K562 (cell line): ENCODE data around the gene NKAPL. TPM values are rescaled to one million over a fixed set of nuclear protein-coding genes. Genes with fewer than 3 reads are reported as not detected.

Experiments
- ARID1B ChIP-seq: fragments of 450-650 bp; IDR thresholded peaks from 2 replicates; pipeline ENCODE4 v1.6.1; 2016; ENCODE audit warnings: antibody characterized with exemption, mild to moderate bottlenecking, inconsistent platforms
- CC2D1A ChIP-seq: fragments of 450-650 bp; IDR thresholded peaks from 2 replicates; pipeline ENCODE4 v1.6.1; 2017; ENCODE audit warnings: mild to moderate bottlenecking
- CHAMP1 ChIP-seq: fragments of 450-650 bp; IDR thresholded peaks from 2 replicates; pipeline ENCODE4 v1.6.1; 2016; ENCODE audit warnings: mild to moderate bottlenecking
- CREM ChIP-seq: IDR thresholded peaks from 2 replicates; pipeline ENCODE4 v1.6.1; 2014; ENCODE audit warnings: antibody characterized with exemption, low read depth
- DACH1 ChIP-seq: fragments of 450-650 bp; IDR thresholded peaks from 2 replicates; pipeline ENCODE4 v1.6.1; 2018; ENCODE audit not compliant: partially characterized antibody
- DIDO1 ChIP-seq: fragments of 450-650 bp; IDR thresholded peaks from 2 replicates; pipeline ENCODE4 v1.6.1; 2016; ENCODE audit warnings: low read depth, missing biosample characterization, missing genetic modification characterization
- E2F3 ChIP-seq: fragments of 250-450 bp; sonication (Bioruptor Pico); IDR thresholded peaks from 2 replicates; pipeline ENCODE4 v1.4.0; 2020; ENCODE audit warnings: mild to moderate bottlenecking
- EHMT2 ChIP-seq: fragments of 450-650 bp; IDR thresholded peaks from 2 replicates; pipeline ENCODE4 v1.6.1; 2018; ENCODE audit warnings: antibody characterized with exemption
- FOXK1 ChIP-seq: sonication (generic); formaldehyde crosslinking; IDR thresholded peaks from 2 replicates; pipeline ENCODE4 v1.8.0; 2022; ENCODE audit warnings: missing genetic modification reagents, mild to moderate bottlenecking, borderline replicate concordance
- GABPB1 ChIP-seq: sonication (generic); formaldehyde crosslinking; IDR thresholded peaks from 2 replicates; pipeline ENCODE4 v1.8.0; 2022; ENCODE audit warnings: mild to moderate bottlenecking, missing genetic modification reagents
- HDAC3 ChIP-seq: fragments of 450-650 bp; IDR thresholded peaks from 2 replicates; pipeline ENCODE4 v1.6.1; 2018; ENCODE audit warnings: borderline replicate concordance, mild to moderate bottlenecking, moderate library complexity; ENCODE audit not compliant: partially characterized antibody
- JUND ChIP-seq, 2 experiments: IDR thresholded peaks; 2 replicates in 1 of 2; 3 replicates in 1 of 2; pipeline ENCODE4 v1.6.1; 2011; ENCODE audit warnings: borderline replicate concordance in 2 of 2, low read depth in 2 of 2, low read length in 2 of 2, improper control_type of control experiment in 1 of 2, missing biosample characterization in 1 of 2, missing genetic modification characterization in 1 of 2, missing genetic modification reagents in 1 of 2
- KDM5B ChIP-seq: fragments of 200-600 bp; sonication (generic); IDR thresholded peaks from 2 replicates; pipeline ENCODE4 v1.6.1; 2012; ENCODE audit warnings: low read depth, mild to moderate bottlenecking, moderate library complexity, low read length, control low read depth, inconsistent platforms; ENCODE audit not compliant: insufficient replicate concordance
- MTA2 ChIP-seq: fragments of 450-650 bp; IDR thresholded peaks from 2 replicates; pipeline ENCODE4 v1.6.1; 2016; ENCODE audit warnings: low read depth
- POLR3A ChIP-seq: IDR thresholded peaks from 2 replicates; pipeline ENCODE4 v1.6.1; 2011; ENCODE audit warnings: borderline replicate concordance, mild to moderate bottlenecking, moderate library complexity; ENCODE audit not compliant: insufficient read length, insufficient read depth; ENCODE audit errors: extremely low read depth
- PTBP1 ChIP-seq: fragments of 200-400 bp; formaldehyde crosslinking; IDR thresholded peaks from 2 replicates; pipeline ENCODE4 v1.6.1; 2017; ENCODE audit warnings: low read depth, low read length
- RAD51 ChIP-seq: fragments of 450-650 bp; IDR thresholded peaks from 2 replicates; pipeline ENCODE4 v1.7.1; 2016; ENCODE audit warnings: low read depth, mild to moderate bottlenecking, borderline replicate concordance
- SMARCC2 ChIP-seq: fragments of 450-650 bp; IDR thresholded peaks from 2 replicates; pipeline ENCODE4 v1.6.1; 2017; ENCODE audit warnings: antibody characterized with exemption, moderate library complexity, mild to moderate bottlenecking, low read depth
- TBP ChIP-seq: optimal IDR thresholded peaks from 2 replicates; pipeline ENCODE3; 2011; ENCODE audit warnings: low read depth, low read length, improper control_type of control experiment
- TCF3 ChIP-seq: sonication (generic); formaldehyde crosslinking; IDR thresholded peaks from 2 replicates; pipeline ENCODE4 v1.4.0; 2020; ENCODE audit warnings: mild to moderate bottlenecking, missing genetic modification reagents
- TCF7L2 ChIP-seq: fragments of 150-350 bp; IDR thresholded peaks from 2 replicates; pipeline ENCODE4 v1.6.1; 2016; ENCODE audit warnings: low read depth, mild to moderate bottlenecking, low read length, moderate library complexity
- YY1 ChIP-seq, 3 experiments: IDR thresholded peaks; 2 replicates each; pipeline ENCODE4 v1.6.1; 2011; ENCODE audit warnings: low read length in 2 of 3, mild to moderate bottlenecking in 2 of 3, moderate library complexity in 2 of 3, borderline replicate concordance in 1 of 3, control low read depth in 1 of 3, low read depth in 1 of 3; ENCODE audit not compliant: insufficient read depth in 3 of 3, insufficient replicate concordance in 2 of 3, control insufficient read depth in 1 of 3, insufficient read length in 1 of 3; ENCODE audit errors: extremely low read depth in 1 of 3
- ZNF134 ChIP-seq: fragments of 250-450 bp; sonication (Bioruptor Pico); conservative IDR thresholded peaks from 2 replicates; pipeline ENCODE4 v1.4.0; 2020
- ZNF232 ChIP-seq: sonication (generic); formaldehyde crosslinking; IDR thresholded peaks from 2 replicates; pipeline ENCODE4 v1.8.0; 2022; ENCODE audit warnings: mild to moderate bottlenecking, missing genetic modification reagents
- ZNF707 ChIP-seq: fragments of 250-450 bp; sonication (Bioruptor Pico); conservative IDR thresholded peaks from 2 replicates; pipeline ENCODE4 v1.8.0; 2022; ENCODE audit warnings: inconsistent platforms, mild to moderate bottlenecking, moderate library complexity
- ZNF785 ChIP-seq: fragments of 250-450 bp; sonication (Bioruptor Pico); IDR thresholded peaks from 2 replicates; pipeline ENCODE4 v1.4.0; 2020; ENCODE audit warnings: mild to moderate bottlenecking
- ZSCAN32 ChIP-seq: fragments of 450-650 bp; formaldehyde crosslinking; IDR thresholded peaks from 2 replicates; pipeline ENCODE4 v1.4.0; 2020; ENCODE audit warnings: mild to moderate bottlenecking, moderate library complexity
- polyA plus RNA-seq, 8 experiments: library from polyadenylated mRNA; depleted of rRNA in 4 of 8; stranded (reverse) in 5 of 8; unstranded in 3 of 8; fragments of >200 nt; fragmentation: Nextera tagmentation in 2 of 8; fragmentation: Illumina TruSeq in 1 of 8; extraction: Ambion mirVana in 2 of 8; extraction: Trizol in 1 of 8; gene quantifications; 2 replicates each; pipeline versions ENCODE4 v1.2.1 to v1.2.3, GENCODE V29; 2011 to 2014; ENCODE audit warnings: inconsistent platforms in 1 of 8, missing spikeins in 1 of 8
- total RNA-seq, 7 experiments: library from RNA; depleted of rRNA in 6 of 7; stranded (reverse); fragments of >200 nt in 6 of 7; fragmentation: Illumina TruSeq in 2 of 7; extraction: Trizol in 2 of 7; gene quantifications; 2 replicates each; pipeline versions ENCODE4 v1.2.1 to v1.2.3, GENCODE V29; 2011 to 2021; ENCODE audit warnings: low replicate concordance in 1 of 7

Gene NKAPL
- total and polyA plus RNA-seq, 9 of the 15 experiments (the other 6 are each of a cell fraction or from before 2014, with no cell fraction given), result not detected

DNA sequence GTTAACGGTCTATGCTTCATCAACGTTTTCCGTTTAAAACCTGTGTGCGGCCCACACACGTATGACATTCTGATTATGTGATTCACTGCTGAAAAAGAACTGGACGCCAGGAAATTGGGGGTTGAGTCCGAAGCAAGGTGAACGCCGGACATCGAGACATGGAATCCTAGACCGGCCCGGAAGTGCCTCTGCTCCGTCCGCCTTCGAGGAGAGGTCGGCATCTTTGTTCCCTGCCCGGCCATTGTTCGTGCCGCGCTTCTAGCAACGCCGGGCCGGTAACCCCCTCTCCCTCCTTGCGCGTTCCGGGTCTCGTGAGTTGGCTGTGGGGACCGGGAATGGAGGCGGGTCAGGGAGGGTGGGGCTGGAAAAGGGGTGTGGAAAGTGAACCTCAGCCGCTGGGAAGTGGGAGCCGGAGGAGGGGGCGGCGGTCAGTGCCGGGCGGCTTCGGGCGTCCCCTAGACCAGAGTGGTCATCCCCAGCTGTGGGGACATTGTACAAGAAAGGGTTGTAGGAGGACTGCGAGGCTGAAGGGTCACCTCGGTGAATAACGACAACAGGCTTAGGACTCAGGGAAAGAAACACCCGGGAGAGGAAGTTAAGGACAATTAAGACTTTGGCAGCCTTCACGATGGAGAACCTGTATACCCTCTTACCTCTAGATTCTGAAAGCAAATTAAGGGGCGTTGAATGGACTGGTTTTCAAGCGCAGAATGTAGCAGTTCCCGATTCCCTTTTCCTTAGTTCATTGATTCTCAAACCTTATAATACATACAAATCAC, 33.9 kb upstream of the NKAPL start, which contains the start of gene ZSCAN9 (continued):
- TF ChIP-seq SMARCC2, result no peak
- peak; percentile 88 for TF ChIP-seq KDM5B
- peak; percentile 97 for TF ChIP-seq DIDO1 (tag)
- peak; percentile 31 for TF ChIP-seq HDAC3
- no peak; the same call in 1 of the 2 replicates for TF ChIP-seq TCF7L2
- TF ChIP-seq POLR3A, result no peak
- TF ChIP-seq FOXK1 (CRISPR knock-in tag), result no peak
- TF ChIP-seq GABPB1 (CRISPR knock-in tag), result peak; percentile 99
- peak; percentile 17; the same call in 1 of the 2 replicates for TF ChIP-seq RAD51
- peak; percentile 85 for TF ChIP-seq CC2D1A
- no peak for TF ChIP-seq E2F3 (CRISPR knock-in tag)
- no peak for TF ChIP-seq ZSCAN32 (CRISPR knock-in tag)
- TF ChIP-seq CHAMP1, result peak; percentile 87
- peak; percentile 34; the same call in 1 of the 2 replicates for TF ChIP-seq ARID1B
- no peak for TF ChIP-seq PTBP1
- TF ChIP-seq ZNF232 (CRISPR knock-in tag), result no peak
- 0 out of 2 replicates have a peak, but pooled peaks have one; percentile 27 for TF ChIP-seq TCF3
- TF ChIP-seq ZNF785, result no peak
- no peak for TF ChIP-seq MTA2
- TF ChIP-seq EHMT2, result no peak; the same call in 1 of the 2 replicates
- TF ChIP-seq TBP, result peak; percentile 93
- TF ChIP-seq JUND (IDR thresholded peaks at IDR 0.05; ENCODE audit: borderline replicate concordance, low read depth, low read length), result peak; percentile 81
- TF ChIP-seq JUND (tag; IDR thresholded peaks at IDR 0.05; ENCODE audit: borderline replicate concordance, low read depth, low read length), result no peak; the same call in 2 of the 3 replicates
- TF ChIP-seq CREM, result peak; percentile 74
- TF ChIP-seq ZNF707 (CRISPR knock-in tag), result no peak
- peak; percentile 69 to 97 (median 94) for TF ChIP-seq YY1 (IDR thresholded peaks at IDR 0.05; ENCODE audit: borderline replicate concordance in 1 of 3, control insufficient read depth in 1 of 3, extremely low read depth in 1 of 3, insufficient read depth in 3 of 3, insufficient read length in 1 of 3, insufficient replicate concordance in 2 of 3, low read depth in 1 of 3, low read length in 2 of 3)
- no peak for TF ChIP-seq DACH1
- TF ChIP-seq ZNF134 (CRISPR knock-in tag), result no peak
